Pulmonary artery endothelial cell (primary cell): ENCODE results near the gene INAVA. TPM values are rescaled to one million over a fixed set of nuclear protein-coding genes. Genes with fewer than 3 reads are reported as not detected.
"Not testable (repeated sequence)": the region's sequence is repeated elsewhere in the genome, so short reads cannot be mapped to it uniquely, and the experiment has no call there.

Experiments
- DNase-seq: peaks from one replicate; pipeline ENCODE4 v3.0.0-alpha.2; 2011; ENCODE audit warnings: low read depth, low spot score
- total RNA-seq: library from RNA; depleted of rRNA; stranded (reverse); fragments of >200 nt; gene quantifications from 2 replicates; pipeline ENCODE4 v1.2.3, GENCODE V29; 2014

INAVA gene
- total RNA-seq, 1 donor from 2014 or later, result not detected

GRCh38 chr1:200962151-200962550 lies 67.5 kb downstream of the INAVA start:
- not testable (repeated sequence) for DNase-seq

DNA sequence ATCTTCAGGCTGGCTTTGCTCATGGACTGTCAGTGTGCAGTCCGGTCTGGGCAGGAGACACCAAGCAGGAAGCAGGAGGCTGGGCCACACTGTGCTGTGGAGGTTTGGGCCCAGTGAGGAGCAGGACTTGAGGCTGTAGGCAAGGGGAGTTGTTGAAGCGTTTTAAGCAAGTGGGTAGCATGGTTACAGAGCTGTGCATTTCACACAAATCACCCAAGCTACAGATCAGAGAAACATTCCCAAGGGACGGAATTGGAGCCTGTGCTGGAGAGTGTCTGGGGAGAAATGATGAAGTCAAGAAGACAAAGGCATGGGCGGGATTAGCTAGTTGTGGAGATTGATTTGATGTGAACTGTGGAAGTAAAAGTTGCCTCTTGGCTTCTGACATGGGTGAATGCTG lies 67.9 kb downstream of the INAVA start:
- DNase-seq, result no peak

DNA sequence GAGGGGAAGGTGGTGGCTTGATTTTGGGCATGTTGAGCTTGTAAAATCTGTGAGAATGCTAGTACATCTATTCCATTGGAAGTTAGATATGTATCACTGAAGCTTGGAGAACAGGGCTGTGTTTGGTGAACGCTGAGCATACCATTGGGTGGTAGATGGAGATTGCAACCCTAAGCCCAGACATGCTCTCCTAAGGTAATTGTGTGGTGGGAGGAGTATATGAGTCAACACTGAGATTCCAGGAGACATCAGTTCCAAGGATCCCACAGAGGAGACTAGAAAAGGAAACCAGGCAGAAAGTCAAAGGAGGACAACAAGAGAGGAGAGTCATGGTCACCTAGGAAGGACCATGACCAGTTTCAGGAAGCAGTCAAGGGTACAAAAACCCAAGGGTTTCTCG lies 68.4 kb downstream of the INAVA start:
- DNase-seq, result no peak

- not testable (repeated sequence) for DNase-seq
These were observed 69.2 kb downstream of the INAVA start for GRCh38 chr1:200963888-200964287.

Other genes starting within 250 kb of the INAVA start
- 11.3 and 12.6 TPM in 2 replicates for gene DDX59, start 225.0 kb upstream of the INAVA start, total RNA-seq
- gene CAMSAP2, start 156.0 kb upstream of the INAVA start, total RNA-seq, result 26.1 and 34.5 TPM in 2 replicates
- gene GPR25, start 21.9 kb upstream of the INAVA start, total RNA-seq, result not detected in 2 replicates
- 2.2 and 2.9 TPM in 2 replicates for gene KIF21B, start 128.8 kb downstream of the INAVA start, total RNA-seq
- gene CACNA1S, start 217.5 kb downstream of the INAVA start, total RNA-seq, result not detected in 2 replicates
- not detected in 2 replicates for gene ASCL5, start 232.3 kb downstream of the INAVA start, total RNA-seq